HG02884 (cell line): Measurements from ENCODE around the gene IL19.

ENCODE experiments used
- ATAC-seq: cut with Tn5 transposase; IDR thresholded peaks from one replicate; pipeline ENCODE4 v1.9.1; 2021; ENCODE audit warnings: mild to moderate bottlenecking, moderate library complexity; ENCODE audit not compliant: unreplicated experiment

IL19 gene

DNA sequence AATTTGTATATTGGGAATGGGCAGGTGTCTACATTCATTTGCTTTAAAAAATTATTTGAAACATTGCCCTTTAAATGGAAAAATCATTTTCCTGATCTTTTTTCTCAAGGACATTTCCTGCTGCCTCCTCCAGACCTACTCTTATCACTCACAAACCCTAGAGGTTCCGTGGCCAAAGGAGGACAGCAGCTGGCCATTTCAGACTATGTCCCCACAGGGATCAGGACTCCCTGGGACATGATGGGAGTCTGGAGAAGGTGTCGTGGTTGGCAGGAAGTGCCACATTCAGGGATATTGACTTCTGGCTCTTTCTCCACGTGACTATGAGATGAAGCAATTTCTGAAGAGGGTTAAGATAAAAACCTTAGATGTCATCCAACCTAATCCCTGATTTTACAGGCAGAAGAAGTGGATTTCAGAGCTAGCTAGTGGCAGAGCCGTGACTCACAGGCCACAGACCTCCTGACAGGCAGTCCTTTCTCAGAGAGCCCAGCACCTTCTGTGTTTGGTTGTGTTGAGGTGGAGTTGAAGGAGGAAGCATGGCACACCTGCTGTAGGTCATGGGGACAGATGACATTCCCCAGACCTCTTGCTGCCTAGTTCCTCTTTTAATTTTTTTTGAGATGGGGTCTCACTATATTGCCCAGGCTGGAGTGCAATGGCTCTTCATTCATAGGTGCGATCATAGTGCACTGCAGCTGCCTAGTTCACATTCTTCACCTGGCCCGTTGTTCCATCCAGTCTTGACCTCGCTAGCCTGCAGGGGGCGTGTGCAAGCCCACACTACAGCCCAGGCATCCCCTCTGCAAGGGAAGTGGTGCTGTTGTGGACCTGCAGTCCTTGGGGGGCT lies 27.2 kb downstream of the IL19 start:
- ATAC-seq = no peak

DNA sequence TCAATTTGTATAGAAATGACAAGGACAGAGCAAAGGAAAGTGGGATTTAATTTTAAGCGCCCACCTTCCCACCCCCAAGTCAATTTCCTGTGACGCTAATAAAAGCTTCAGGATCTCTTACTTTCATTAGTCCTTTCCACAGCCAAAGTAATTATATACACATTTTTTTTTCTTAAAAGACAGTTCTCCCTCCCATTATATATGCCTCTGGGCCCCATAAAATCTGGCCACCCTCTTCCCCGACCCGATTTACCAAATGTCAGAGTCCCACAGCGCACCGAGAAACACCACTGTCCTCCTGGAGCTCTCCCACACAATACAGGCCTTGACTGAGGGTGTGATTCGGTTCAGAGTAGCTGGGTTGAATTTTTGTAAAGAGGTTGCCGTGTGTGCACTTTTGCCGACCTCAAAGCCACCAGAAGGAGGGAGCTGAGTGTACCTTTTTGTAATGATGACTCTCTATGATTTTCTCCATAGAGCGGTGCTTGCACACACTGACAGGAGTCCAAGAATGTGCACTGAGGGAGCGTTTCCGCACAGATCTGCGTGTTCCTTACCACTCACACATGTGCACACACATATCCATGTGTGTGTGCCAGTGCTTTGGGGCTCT lies 27.9 kb downstream of the IL19 start:
- no peak for ATAC-seq

DNA sequence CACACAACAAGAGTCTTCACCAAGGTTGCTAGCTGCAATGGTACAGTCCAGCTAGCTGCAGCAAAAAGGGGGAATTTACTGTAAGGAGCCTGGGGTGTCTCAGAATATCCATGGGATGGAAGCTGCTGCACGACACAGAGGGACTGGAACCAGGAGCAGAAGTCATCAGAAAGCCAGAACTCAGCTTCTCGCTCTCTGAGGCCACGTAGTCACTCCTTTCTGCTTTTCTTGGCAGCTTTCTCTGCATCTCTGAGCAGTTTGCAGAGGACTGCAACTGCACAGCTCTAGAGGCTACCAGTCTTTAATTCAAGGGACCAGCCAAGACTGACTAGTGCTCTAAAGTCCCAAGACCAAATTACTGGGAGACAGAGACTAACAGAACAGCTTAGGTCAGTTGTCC lies 28.7 kb downstream of the IL19 start:
- ATAC-seq = no peak

DNA sequence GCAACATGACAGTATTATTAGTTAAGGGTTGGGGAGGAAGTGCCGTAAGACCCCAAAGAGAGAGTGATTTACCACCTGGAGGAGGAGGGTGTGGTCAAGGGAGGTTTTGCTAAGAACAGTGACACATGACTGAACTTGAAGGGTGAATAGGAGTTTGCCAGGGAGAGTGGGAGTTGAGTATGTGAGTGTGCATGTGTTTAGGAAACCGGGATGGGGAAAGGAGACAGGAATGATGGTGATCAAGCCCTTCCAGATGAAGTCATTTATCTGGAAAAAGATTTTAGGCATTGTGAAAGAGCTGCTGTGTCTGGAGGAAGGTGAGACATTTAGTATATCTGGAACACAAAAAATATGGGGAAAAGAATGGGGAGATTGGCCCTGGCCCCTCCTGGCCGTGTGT lies 29.8 kb downstream of the IL19 start:
- no peak for ATAC-seq

DNA sequence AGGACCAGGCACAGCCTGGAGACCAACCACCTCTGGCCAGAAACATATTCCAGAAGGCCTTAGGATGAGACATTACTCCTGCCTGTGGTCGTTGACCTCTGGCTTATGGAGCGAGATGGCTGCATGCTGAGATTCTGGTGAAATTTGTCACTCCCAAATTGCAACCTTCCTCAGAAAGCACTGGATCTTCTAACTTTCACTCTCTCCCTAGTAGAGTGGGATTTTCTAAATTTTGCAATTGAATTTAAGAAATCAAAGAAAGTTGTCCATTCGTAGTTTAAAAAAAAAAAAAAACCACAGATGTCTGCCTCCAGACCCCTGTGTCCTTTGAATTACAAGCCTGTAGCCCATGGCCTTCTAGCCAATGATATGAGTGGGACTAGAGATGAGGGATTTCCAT lies 30.3 kb downstream of the IL19 start:
- ATAC-seq = no peak

DNA sequence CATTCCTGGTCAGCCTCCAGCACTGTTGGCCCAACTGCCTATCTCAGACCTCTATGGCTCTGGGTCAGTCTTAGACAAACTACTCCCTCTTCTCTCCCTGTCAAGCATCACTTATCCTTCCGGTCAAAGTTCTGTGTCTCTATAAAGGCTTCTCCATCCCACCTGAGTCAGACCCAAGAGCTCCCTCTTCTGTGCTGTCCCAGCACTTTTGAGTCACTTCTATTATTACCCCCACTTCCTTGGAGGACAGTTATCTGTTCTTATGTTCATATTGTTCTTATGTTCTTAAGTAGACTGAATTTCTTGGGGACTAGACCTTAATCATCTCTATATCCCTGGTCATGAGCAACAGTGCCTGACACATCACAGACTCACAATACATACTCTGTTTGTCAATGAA lies 30.9 kb downstream of the IL19 start:
- no peak for ATAC-seq

DNA sequence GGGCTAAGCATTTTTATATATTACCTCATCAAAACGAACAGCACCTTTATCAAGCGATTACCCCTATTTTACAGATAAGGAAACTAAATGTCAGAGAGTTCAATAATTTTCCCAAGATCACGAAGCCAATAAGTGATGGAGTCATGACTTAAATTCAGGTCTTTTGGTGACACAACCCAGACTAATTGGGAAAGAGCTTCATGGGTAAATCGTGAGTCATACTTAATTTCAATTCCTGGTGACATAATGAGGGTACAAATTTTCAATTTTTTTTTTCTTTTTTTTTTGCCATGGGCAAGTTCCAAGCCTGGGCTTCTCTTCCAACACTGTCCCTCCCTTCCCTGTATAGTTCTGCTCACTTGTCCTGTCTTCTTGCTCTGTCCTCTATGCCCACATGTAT lies 31.8 kb downstream of the IL19 start:
- ATAC-seq = no peak

DNA sequence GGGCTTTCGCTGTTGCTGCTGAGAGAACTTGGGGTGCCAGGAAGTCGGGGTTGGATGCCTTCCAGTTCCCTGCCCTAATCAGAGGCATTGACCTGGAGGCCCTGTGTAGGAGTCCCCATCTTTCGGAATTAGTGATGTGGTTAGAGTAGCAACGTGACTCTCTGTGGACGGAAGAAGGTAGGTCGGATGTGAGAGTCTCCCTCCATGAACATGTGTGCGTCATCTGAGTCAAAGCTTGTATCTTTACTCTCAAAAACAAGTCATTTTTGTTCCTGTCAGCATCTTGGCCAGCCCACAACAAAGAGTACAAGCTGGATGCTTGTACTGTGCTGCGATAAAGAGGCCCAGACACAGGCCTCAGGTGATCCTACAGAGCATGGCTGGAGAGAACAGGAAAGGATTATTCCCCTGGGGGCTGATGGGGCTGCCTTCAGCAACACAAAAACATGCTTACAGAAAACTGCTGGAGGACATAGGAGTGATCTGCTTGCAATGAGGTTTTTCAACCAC lies 32.7 kb downstream of the IL19 start:
- ATAC-seq = peak; percentile 98

DNA sequence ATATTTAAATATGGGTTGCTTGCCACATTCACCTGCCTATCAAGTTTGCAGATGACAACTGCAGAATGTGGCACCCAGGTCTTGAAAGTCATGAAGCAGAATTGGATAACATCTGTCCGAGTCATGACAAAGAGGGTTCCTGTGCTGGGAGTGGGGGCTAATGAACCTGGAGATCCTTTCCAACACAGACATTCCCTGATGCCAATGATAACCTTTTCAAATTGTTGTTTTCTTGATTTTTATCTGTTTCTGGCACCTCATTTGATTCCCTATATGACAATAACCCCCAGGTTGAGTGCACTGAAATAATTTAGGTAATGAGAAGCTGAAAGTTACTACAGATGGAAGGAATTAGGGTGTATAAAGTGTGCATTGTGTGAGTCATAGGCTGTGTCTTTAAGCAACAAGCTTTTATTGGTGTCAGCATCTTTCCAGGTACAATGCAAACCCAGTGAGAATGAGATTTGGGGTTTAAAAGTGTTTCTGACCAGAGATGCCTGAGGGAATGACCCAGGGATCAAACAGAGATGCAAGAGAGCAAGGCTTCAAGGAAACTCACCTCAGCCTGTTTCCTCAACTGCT lies 33.7 kb downstream of the IL19 start:
- no peak for ATAC-seq

DNA sequence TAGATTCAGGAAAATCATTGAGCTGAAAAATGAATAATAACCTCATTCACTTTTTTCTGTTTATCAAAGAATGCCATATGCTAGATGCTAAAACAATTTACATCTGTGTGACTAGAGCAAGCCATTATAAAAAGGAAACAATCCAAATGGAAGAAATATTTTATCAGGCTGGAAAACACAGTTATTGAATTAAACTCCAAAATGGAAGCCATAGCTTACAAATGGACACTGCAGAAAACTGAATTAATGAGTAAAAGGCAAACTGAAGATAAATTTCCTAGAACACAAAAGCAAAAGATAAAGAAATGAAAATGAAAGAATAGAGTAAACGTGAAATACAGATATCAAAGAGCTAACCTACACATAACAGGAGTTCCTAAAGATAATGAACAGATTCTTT lies 34.8 kb downstream of the IL19 start:
- ATAC-seq = no peak

DNA sequence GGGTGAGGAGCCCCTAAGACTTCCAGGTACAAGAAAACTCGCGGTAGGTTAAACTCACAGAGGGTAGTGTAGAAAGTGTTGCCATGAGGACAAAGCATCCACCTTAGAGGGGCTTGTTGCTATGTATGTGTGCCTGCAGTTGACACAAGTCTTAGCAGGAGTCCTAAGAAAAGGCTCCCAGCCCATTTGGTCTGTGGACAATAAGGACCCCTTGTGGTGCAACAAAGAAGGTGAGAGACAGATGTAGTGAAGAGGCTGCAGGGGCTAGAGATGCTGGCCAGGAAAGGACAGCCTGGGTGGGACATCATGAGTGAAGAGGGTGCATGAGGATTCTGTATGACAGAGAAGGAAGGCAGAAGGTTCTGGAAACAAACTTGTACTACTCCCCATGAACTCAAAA lies 38.0 kb downstream of the IL19 start:
- ATAC-seq = no peak

DNA sequence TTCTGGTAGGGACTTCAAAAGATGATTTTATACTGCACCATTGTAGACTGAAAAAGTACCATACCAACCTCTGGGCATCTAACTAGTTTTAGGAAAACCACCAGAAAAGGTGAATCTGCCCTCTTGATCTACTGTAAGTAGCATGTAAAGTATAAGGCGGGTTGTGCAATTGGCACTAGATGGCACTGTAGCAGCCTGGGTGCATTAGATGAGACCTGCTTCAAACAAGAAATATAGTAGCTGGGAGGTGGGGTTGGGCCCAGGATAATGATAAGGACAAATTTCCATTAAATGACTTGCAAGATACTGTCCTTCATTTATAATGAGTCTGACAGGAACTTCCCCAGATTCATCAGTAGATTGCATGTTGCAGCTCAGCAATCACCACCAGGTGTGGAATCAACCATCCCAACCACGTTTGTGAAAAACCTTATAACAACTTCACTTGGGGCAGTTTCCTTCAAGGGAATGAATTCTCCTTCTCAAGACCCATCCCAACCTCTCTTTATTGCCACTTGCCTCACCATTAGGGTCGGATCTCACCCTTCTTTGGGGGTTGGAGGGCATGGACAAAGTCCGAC lies 39.0 kb downstream of the IL19 start:
- ATAC-seq = no peak

DNA sequence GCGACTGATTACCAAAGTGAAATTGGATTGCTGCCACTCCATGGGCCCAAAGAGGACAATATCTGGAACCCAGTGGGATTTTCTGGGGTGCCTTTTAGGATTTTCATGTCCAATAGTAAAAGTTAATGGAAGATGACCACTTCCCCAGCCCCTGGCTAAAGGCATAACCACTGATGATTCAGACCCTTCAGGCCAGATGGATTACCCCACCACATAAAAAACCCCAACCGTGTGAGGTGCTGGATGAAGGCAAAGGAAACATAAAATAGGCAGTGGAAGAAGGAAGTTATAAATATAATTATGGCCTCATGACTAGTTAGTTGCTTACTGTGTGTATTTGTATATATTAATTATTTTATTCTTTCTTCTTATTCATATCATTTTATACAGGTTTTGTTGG lies 41.9 kb downstream of the IL19 start:
- ATAC-seq = no peak

DNA sequence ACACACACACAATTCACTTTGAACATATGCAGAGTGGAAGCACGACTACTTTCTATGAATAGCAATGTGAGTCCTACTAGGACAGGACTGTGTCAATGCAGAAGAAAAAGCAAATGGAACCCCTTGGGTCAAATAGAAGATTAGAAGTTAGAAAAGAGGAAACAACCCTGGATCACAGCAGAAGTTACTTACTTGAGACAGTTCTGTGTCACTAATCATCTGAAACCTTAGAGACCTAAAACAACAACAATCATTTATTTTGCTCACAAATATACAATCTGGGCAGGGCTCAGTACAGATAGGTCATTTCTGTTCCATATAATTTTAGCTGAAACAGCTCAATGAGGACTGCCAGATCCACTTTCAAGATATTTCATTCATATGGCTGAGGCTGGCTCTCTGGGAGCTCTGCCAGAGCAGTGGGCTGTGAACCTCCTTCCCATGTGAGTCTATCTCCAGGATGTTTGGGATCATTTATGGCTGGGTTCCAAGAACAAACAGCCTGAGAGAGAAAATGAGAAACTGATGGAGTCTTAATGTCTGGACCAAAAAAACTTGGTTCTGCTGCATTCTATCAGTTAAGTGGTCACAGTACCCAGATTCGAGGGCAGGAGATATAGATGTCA lies 44.3 kb downstream of the IL19 start:
- ATAC-seq = no peak

DNA sequence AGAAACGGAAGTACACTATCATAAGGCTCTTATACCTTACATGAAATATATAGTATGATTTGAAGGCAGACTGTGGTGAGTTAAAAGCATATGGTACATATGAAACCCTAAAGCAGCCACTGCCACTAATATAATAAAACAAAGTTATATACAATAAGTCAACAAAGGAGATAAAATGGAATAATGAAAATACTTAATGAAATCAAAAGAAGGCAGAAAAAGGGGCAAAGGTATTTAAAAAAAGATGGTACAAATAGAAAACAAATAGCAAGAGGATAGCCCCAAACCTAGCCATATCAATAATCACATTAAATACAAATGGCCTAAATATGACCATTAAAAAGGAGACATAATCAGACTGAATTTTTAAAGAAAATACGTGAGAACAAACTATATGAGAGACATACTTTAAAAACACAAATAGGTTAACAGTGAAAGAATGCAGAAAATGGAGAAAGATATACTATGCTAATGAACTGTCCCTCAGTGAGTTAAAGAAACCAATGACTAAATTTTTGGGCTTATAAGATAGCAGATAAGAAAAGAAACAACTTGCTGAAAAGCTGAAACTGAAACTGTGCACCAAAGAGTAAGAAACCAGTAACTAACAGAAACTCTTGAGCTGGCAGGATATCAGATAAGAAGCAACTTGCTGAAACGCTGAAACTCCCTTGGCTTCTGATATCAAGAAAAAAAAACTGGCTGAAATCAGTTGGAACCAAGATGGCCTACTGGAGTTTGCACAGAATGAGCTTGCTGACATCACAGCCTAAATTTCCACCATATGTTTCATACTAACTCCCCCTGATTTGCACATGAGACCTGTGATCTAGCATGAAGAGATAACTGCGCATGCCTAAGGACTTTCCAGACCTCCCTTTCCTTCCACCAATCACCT lies 46.1 kb downstream of the IL19 start:
- ATAC-seq = peak; percentile 68

DNA sequence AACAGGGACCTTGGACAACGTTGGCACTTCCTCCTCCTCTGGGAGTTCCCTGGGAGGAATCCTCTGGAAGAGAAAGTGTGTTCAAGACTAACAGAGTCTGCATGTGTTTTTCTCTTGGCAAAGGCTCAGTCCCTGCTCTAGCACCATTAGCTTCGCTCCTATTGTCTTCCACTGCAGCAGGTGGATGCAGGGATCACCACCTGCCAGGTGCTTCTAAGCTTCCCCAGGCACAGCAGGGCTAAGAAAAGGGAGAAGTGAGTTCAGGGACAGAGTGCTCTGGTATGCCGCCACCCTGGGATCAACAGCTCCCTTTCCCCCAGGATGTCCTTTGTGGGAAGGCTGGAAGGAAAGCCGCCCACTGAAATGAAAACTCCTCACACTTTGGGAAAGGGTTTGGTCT lies 50.9 kb downstream of the IL19 start:
- no peak for ATAC-seq

DNA sequence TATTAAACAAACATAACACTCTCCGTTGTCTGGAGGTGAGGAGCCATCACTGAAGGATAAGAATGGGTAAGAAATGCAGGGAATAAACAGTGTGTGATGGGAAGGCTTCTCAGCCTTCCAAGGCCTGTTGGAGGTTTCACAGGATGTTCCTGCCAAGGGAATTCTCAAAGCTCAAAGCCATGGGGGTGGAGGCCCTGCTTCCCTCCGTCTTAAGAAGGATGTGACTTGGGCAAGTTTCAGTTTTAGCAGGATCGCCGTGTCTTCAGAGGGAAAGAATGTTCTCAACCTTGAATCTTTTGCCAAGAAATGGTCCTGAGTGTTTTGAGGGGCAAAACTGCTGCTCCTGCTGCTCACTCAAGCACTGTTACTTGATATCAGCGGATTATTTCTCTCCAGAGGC lies 53.2 kb downstream of the IL19 start:
- ATAC-seq = no peak

DNA sequence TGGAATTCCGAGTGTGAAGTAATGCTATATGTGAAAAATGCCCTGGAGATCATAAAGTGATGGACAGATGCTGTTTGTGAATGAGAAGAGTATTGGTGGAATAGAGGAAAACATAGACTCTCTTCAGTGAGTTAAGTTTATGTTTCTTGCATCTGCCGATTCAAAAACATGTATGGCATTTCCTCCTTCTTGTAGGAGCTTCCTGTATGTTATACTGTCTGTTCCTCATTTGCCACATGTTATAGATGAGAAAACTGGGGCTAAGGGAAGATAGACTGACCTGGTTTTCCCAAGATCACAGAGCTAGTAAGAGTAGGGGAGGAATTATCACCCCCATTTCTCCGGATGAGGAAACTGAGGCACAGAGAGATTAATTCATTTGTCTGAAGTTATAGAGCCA lies 53.8 kb downstream of the IL19 start:
- ATAC-seq = no peak

DNA sequence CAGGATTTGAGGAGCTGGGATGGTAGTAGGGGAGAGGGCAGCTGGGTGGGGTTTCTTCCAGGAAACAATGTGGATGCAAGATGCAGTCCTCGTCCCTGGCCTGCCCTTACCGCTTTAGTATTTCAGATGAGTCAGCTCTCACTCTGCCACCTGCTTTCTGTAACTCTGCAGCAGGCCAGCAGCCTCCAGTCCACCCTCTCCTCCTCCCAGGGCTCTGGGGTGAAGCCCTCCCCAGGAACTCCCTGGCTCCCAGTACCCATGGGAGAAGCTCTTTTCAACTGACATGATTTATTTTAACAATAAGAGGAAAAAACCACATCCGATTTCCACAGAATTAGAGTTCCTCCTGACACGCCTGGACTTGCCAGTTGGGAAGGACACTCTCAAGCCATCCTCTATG lies 55.8 kb downstream of the IL19 start:
- ATAC-seq = no peak

DNA sequence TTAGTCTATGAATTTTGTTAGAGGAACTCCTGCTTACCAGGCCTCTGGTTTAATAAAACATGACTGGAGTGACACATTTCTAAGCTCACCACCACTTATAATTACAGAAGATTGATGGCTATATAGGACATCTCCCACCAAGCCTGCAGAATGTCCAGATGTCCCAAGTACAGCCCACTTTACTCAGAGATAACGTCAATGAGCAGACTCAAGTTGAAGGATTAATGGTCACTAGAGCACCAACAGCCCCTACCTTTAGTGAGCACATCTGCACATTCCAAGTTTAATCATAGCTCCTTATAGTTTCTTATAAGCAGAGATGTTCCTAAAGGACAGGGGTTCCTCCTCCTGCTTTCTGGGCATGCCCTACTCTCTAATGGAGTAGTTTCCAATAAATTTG lies 57.5 kb downstream of the IL19 start:
- no peak for ATAC-seq
